SW480 (cell line): Measurements from ENCODE around the gene SLC35E4.
"Not testable (repeated sequence)": the region's sequence is repeated elsewhere in the genome, so short reads cannot be mapped to it uniquely, and the experiment has no call there.

Experiments used
- DNase-seq: peaks from one replicate; pipeline ENCODE4 v3.0.0-alpha.2; 2016; ENCODE audit warnings: low spot score

The SLC35E4 gene

DNA sequence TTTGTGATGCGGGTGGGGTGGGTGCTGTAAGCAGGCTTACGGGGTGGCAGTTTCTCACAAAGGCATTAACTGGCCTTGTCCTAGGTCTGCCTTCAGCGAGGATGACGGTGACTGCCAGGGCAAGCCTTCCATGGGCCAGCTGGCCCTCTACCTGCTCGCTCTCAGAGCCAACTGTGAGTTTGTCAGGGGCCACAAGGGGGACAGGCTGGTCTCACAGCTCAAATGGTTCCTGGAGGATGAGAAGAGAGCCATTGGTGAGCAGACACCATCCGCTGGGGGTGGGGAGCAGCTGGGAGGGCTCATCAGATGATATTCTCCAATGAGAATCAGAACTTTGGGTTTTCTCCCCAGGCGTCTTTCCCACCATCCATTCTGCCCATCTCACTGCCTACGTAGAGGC, 22.8 kb upstream of the SLC35E4 start:
- DNase-seq = no peak

DNA sequence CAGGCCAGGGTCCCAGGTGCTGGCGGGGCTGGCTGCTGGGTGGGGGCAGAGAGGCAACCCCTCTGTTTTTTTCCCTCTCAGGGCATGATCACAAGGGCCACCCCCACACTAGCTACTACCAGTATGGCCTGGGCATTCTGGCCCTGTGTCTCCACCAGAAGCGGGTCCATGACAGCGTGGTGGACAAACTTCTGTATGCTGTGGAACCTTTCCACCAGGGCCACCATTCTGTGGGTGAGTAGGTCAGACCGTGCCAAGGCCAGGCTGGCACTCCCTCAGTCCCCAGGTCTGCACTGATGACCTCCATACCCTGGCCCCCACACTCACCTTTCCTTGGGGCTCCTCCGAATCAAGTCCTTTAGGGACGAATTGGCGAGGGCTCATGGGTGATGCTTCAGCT, 21.3 kb upstream of the SLC35E4 start:
- DNase-seq = no peak

DNA sequence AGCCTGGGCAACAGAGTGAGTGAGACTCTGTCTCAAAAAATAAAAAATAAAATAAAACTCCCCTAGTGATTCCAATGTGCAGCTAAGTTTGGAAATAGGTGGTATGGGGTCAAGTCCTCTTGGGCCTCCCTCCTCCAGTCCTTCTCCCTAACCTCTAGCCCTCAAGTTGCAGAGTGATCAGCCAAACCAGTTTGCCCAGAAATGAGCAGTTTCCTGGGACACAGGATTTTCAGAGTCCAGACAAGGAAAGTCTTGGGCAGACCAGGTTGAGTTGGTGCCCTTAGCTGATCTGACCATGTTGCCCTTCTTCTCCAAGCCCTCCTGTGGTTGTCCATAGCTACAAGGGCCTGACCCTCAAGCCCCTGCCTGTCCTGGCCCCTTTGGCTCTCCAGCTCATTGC, 20.7 kb upstream of the SLC35E4 start:
- no peak for DNase-seq

DNA sequence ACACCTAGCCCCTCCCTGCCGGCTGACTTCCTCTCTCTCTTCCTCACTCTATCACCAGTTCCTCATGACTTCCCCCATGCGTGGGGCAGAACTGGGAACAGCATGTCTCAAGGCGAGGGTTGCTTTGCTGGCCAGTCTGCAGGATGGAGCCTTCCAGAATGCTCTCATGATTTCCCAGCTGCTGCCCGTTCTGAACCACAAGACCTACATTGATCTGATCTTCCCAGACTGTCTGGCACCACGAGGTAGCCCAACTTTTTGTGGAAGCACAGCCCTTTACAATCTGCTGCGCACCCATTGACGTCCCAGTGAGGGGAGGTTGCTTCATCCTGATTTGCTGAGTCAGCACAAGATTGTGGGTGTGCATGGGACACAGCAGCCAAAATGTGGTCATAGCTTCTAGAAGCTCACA, 20.0 kb upstream of the SLC35E4 start:
- DNase-seq = no peak

DNA sequence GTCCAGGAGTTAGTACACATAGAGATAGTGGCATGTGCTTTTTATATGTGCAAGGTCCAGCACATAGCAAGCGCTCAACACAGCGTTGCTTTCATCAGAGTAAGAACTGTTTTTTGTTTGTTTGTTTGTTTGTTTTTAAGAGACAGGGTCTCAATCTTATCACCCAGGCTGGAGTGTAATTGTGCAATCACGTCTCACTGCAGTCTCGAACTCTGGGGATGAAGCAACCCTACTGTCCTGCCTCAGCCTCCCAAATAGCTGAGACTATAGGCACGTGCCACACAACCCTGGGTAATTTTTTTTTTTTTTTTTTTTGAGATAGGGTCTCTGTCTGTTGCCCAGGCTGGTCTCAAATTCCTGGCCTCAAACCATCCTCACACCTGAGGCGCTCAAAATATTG, 17.8 kb upstream of the SLC35E4 start:
- no peak for DNase-seq

DNA sequence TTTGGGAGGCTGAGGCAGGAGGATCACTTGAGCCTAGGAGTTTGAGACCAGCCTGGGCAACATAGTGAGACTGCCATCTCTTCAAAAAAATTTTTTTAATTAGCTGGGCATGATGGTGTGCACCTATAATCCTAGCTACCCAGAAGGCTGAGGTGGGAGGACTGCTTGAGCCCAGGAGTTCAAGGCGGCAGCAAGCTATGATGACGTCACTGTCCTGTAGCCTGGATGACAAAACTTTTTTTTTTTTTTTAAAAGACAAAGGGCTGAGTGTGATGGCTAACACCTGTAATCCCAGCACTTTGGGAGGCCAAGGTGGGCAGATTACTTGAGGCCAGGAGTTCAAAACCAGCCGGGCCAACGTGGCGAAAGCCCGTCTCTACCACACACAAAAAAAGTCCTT, 15.7 kb upstream of the SLC35E4 start:
- not testable (repeated sequence) for DNase-seq

DNA sequence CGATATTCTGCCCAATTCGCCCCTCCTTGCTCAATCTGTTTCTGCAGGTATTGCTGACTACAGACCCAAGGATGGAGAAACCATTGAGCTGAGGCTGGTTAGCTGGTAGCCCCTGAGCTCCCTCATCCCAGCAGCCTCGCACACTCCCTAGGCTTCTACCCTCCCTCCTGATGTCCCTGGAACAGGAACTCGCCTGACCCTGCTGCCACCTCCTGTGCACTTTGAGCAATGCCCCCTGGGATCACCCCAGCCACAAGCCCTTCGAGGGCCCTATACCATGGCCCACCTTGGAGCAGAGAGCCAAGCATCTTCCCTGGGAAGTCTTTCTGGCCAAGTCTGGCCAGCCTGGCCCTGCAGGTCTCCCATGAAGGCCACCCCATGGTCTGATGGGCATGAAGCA, 9.2 kb upstream of the SLC35E4 start:
- DNase-seq = no peak

DNA sequence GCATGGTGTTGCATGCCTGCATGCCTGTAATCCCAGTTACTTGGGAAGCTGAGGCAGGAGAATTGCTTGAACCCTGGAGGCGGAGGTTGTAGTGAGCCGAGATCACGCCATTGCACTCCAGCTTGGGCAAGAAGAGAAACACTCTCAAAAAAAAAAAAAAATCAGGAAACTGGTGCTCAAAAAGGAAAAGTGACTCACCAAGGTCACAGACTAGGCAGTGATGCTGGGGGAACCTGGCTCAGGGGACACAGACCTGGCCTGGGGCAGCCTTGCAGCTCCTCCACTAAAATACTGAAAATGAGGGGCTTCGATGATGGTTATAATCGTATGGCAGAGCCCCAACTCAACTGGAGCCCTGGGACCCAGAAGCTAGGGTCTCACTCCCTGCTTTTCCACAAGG, 8.1 kb upstream of the SLC35E4 start:
- no peak for DNase-seq

DNA sequence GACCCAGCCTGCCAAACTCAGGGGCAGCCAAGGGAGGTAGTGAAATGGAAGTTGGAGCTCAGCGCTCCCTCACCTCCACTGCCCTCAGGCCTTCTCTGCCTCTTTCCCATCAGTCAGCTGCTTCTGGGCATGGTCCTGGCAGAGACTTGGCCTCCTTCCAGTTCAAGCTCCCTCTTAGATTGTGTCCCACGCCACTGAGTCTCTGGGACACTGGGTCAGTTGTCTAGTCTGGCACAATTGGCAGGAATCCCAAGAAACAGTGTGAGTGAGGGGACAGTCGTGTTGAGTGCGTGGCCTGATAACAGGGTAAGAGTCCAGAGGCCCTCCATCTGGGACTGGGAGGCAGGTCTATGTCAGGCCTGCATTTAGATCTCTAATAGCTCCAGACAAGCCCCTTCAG, 7.1 kb upstream of the SLC35E4 start:
- DNase-seq = no peak

DNA sequence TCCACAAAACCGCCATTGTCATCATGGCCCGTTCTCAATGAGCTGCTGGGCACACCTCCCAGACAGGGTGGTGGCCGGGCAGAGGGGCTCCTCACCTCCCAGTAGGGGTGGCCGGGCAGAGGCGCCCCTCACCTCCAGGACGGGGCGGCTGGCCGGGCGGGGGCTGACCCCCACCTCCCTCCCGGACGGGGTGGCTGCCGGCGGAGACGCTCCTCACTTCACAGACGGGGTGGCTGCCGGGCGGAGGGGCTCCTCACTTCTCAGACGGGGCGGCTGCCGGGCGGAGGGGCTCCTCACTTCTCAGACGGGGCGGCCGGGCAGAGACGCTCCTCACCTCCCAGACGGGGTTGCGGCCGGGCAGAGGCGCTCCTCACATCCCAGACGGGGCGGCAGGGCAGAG, 4.1 kb upstream of the SLC35E4 start:
- not testable (repeated sequence) for DNase-seq

DNA sequence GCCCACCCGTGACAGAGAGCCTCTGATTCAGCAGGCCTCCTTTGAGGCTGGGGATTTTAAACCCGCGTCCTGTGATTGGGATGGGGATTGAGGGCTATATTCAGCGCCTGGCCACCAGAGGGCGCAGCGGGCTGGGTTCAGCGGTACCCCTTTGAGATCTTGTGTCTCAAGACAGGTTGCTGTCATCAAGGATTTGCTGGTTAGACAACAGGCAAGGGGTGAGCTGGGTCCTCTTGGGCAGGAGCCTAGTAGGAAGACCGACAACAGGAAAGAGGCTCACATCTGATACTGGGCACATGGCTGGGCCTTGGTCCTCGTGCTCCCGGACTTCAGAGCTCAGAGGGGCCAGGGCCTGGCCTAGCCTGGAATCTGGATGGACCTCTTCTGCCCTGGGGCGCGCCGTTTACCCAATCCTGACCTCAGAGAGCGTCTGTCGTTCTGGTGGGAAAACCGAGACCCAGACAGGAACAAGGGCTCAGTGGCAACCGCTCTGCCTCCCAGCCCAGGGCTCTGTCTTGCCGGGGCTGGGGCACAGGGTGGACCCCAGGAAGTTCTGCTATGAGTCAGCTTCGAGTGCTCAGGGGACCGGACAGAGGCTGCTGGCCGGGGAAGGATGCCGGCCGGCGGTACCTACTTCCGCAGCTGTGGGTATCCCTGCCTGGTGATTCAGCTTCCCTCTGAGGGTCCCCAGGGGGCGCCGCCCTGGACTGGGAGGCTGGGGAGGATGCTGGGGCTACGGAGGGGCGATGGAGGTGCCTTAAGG, 929 bp upstream of the SLC35E4 start:
- DNase-seq = peak; percentile 88

DNA sequence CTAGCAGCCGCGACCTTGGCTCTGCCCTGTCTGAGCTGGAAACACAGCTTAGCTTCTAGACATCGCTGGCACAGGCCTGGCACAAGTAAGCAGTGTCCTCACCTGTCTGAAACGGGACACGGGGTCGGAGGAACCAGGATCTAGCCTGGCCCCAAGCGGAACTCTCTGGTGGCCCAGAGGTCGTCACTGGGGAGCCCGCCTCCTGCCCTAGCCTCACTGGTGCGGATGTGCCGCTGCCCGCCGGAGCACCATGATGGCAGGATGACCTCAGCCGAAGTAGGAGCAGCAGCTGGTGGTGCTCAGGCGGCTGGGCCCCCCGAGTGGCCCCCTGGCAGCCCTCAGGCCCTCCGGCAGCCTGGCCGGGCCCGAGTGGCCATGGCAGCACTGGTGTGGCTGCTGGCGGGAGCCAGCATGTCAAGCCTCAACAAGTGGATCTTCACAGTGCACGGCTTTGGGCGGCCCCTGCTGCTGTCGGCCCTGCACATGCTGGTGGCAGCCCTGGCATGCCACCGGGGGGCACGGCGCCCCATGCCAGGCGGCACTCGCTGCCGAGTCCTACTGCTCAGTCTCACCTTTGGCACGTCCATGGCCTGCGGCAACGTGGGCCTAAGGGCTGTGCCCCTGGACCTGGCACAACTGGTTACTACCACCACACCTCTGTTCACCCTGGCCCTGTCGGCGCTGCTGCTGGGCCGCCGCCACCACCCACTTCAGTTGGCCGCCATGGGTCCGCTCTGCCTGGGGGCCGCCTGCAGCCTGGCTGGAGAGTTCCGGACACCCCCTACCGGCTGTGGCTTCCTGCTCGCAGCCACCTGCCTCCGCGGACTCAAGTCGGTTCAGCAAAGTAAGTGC, 871 bp downstream of the SLC35E4 start:
- DNase-seq = peak; percentile 49

DNA sequence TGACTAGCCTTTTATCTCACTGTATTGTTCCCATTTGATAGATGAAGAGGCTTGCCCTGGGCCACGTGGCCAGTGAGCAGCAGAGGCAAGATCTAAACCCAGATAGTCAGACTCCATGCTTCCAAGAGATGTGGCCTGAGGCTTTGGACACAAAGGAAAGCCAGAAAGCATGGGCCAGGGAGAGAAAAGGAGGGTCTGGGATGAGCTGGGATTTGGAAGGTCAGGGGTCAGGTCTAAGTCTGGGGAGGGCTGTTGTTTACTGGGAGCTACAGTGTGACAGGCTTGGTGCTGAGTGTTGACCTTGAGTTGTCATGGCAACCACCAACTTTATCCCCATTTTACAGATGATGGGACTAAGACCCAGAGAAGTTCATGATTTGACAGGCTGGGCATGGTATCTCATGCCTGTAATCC, 2.1 kb downstream of the SLC35E4 start:
- DNase-seq = no peak

DNA sequence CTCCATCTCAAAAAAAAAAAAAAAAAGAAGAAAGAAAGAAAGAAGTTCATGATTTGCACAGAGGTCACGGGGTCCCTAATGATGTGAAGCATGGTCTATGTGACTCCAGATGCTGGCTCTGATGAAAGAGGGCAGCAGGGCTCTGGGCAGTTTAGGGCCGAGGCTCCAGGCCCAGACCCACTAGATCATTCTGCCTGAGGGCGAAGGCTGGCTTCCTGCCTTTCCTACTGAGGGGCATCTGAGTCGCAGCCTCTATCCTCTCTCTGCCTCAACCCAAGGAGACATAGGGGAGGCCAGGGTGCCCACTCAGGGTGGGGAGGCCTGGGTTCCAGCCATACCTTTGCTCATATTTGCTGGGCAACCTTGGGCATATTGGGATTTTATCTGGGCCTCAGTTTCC, 4.8 kb downstream of the SLC35E4 start:
- DNase-seq = no peak

DNA sequence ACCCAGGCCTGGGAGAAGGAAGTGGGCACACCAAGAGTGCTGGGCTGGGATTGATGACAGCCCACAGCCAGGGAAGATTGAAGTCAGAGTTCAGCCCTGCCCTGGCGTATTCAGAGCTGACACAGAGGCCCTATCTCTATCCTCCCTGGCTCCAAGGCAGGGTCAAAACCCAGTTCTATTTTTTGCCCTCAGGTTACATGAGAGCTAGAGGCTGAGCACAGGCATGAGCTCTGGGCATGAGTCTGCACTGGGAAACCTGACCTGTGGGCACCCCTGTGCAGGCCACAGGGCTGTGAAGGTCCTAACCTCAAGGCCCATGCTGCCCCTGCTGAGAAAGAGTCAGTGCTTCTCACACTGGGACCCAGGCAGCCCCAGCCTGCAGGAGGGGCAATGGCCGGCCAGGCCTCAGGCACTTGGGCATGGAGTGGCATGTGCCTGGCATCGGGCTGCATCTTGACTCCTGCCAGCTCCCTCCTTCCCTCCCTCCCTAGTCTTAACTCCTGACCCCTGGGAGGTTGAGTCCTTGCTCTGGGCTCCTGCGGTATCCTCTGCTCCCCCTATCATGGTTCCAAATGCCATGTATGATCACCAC, 5.4 kb downstream of the SLC35E4 start:
- no peak for DNase-seq

DNA sequence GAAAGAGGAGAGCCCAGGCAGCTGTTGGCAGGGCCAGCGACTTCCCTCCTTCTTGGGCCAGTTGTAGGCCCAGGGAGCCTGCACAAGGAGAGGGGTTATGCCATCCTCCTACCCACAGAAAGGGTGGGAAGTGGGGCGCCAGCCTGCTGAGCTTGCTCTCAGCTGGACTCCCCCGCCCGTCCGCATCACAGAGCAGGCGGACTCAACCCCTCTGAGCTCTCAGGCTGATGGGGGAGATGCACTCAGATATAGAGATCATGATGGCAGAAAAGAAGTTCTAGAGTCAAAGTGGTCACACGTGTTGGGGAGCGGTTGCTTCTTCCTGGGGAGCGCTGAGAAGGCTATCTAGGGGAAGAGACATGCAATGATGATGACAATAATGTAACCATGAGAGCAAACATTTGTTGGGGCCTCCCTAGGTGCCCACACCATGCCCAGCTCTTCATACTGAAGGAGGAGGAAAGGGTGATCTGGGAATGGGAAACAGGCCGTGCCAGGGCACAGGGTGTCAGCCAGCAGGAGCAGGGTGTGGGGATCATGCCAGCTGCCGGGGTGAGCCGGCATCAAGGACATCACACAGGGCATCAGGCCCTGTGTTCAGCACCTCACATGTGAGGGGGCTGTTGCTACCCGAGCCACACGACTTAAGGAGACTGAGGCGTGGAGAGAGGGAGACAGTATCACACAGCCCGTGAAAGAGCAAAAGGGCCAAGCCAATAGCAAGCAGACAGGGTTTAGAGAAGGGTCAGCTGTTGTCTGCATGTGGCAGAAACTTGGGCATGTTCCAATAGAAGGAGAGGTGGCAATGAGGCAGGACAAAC, 7.7 kb downstream of the SLC35E4 start:
- DNase-seq = no peak

DNA sequence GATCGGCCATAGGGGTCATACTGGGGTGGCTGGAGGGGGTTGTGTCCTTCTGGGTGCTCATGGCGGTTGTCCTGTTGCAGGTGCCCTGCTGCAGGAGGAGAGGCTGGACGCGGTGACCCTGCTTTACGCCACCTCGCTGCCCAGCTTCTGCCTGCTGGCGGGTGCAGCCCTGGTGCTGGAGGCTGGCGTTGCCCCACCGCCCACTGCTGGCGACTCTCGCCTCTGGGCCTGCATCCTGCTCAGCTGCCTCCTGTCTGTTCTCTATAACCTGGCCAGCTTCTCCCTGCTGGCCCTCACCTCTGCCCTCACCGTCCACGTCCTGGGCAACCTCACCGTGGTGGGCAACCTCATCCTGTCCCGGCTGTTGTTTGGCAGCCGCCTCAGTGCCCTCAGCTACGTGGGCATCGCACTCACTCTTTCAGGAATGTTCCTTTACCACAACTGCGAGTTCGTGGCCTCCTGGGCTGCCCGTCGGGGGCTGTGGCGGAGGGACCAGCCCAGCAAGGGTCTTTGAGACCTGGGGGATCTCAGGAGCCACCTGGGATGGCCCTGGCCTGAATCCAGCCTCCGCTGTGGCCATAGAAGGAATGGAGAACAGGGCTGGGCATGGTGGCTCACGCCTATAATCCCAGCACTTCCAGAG, 11.1 kb downstream of the SLC35E4 start:
- no peak for DNase-seq

DNA sequence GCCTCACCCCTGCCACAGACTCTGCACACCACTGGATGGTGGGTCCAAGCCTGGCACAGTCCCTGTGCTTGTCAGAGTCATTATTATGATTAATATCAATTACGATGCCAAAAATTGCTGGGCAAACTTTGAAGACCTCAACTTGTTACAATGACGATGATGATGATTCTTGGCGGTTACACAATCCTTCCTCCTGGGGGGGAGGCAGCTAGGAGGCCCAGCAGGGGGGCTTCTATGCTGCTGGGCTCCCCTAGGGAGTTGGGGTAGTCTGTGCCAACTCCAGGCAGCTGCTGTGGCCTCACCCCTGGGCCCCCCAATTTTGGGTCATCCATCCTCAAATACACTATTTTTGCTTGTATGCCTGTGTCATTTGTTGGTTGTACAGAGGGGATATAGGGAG, 12.0 kb downstream of the SLC35E4 start:
- no peak for DNase-seq

DNA sequence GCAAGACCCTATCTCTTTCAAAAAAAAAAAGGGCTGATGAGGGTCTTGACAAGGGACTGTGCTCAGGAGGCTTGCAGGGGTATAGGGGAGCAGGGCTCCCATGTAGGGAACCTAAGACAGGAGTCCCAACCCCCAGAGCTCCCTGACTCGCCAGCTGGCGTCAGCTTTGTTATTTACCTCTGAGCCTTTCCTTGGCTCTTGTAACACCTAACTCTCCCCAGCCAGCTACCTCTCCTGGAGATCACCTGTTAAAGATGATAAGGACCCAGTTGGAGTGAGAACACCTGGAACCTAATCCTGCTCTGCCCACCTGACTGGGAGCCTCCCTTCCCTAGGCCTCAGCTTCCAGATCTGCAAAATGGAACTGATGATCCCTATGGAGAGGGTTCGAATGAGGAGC, 13.2 kb downstream of the SLC35E4 start:
- no peak for DNase-seq

DNA sequence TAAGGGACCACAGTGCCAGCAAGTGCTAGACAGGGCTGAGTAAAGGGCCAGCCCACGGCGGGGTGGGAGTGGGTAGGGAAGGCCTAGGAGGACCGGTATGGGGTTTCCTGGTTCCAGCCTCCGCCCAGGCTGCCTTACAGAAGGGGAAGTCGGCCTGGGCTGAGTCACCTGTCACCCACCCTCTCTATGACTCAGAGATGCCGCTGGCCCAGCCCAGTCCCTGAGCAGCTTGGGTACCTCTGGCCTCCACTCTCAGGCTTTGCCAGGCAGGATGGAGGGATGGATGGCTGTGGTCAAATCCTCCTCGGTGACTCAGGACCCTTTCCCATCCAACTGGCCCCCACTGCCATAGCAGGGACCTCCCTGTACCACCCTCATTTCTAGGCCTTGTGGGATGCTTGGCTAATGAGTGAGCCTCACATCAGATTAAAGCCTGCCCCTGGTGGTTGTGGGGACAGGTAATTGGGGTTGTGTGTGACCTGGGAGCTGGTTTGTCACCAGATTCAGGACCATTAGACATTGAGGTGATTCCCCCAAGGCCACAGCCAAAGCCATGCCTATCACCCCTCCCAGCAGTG, 13.9 kb downstream of the SLC35E4 start:
- peak; percentile 91 for DNase-seq

DNA sequence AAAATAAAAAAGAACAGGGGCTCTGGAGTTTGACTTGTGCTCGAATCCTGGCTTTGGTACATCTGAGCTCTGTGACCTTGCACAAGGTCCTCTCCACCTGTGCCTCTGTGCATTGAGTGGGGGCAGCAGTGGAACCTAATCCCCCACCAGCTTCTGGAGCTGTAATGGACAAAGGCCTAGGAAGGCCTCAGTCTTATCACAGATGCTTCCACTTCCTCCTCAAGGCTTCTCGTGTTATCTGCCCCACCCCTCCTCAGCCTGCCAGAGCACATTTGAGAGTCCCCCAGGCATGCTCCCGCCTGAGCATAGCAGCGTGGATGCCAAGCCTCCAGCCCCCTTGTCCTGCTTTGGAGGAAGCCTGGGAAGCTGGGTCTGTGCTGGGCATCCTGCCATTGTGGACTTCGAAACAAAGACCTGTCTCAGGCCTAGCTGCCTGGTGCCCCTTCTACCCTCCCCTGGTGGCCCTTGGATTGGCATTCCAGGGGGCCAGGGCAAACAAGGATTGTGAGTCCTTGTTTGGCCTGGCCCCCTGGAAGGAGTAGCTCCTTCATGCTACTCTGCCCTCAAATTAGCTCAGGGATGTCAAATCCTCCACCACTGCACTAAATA, 15.0 kb downstream of the SLC35E4 start:
- DNase-seq = no peak
